T47D (cell line): Measurements from ENCODE around the gene FADS3.

Experiments used
- DNase-seq, 2 experiments: peaks; one replicate each; pipeline versions ENCODE4 v3.0.0 to v3.0.0-alpha.2; 2011 to 2012; ENCODE audit warnings: low read depth in 1 of 2, low spot score in 1 of 2
- JUND ChIP-seq: IDR thresholded peaks from 2 replicates; pipeline ENCODE4 v1.6.1; 2012; ENCODE audit warnings: low read depth
- in situ Hi-C: cut with HindIII; loops from 2 replicates; pipeline ENCODE4 v1.10.0; 2016; ENCODE audit warnings: low sequenced_read_pairs, low pct_unique_long_range_greater_than_20kb

FADS3 gene

DNA sequence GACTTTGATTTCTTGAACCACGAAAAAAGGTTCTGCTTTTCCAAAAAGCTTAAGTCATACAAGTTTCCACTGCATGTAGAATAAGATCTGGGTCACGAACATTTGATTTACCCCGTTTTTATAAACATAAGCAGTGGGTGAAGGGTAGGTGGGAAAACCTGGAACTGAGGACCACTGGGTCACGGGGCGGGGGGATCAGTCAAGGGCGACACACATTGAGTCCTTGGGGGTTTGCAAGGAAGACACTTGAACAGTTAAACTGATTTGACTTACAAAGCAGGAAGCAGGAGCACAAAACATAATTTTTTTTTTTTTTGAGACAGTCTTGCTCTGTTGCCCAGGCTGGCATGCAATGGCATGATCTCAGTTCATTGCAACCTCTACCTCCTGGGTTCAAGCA is 10.9 kb downstream of the FADS3 start:
- no peak for TF ChIP-seq JUND
- DNase-seq, result no peak
- in situ Hi-C loops, result no loop called here

DNA sequence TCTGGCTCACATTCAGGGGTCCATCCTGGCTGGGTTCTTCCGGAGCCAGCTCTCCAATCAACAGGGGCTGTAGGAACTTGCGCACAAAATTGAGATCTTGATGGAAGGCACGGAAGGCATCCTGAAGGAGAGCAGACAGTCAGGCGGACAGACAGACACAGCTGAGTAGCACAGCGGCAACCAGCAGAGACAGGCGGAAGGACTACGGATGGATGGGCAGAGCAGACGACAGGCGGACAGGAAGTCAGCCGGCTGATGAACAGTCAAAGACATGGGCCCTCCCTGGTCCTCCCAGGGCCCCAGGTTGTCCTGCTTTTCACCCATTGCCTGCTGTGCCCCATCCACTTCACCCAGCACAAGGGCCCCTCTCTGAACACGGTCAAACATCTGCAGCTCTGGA is 11.3 kb downstream of the FADS3 start:
- in situ Hi-C loops, result no loop called here
- TF ChIP-seq JUND, result no peak
- no peak for DNase-seq

DNA sequence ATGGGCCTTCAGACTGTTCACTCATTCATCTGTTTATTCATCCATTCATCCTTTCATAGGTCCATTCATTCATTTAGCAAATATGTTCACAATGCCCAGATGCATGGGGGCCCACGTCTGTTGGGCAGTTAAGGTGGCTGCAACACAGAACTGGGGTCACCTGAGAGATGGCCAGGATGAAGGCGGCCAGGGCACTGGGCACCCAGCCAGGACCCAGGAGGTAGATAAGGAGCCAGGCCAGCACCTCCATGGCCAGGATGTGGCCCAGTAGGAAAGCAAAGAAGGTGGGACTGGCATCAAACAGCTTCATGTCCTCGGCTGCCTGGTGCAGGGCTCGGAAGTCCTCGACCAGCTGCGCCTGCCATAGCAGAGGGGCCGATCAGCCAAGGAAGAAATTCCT is 12.2 kb downstream of the FADS3 start:
- TF ChIP-seq JUND, result no peak
- DNase-seq, result no peak
- in situ Hi-C loops, result no loop called here

DNA sequence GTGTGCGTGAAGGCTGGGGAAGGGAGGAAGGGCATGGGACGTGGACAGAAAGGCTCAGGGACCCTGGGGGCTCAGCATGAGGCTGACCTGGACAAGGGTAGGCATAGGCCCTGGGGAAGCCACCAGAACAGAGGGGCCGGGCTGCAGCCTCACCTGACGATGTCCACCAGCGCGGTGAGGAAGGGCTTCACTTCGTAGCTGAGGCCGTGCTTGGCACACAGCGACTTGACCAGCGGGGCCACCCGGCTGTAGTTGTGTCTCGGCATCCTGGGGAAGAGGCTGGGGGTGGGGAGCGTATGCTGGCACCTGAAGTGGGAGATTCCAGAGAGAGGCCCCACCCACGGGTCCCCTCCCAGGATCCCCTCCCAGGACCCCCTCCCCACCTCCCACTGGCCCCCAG is 15.6 kb downstream of the FADS3 start:
- in situ Hi-C loops, result no loop called here
- TF ChIP-seq JUND, result no peak

DNA sequence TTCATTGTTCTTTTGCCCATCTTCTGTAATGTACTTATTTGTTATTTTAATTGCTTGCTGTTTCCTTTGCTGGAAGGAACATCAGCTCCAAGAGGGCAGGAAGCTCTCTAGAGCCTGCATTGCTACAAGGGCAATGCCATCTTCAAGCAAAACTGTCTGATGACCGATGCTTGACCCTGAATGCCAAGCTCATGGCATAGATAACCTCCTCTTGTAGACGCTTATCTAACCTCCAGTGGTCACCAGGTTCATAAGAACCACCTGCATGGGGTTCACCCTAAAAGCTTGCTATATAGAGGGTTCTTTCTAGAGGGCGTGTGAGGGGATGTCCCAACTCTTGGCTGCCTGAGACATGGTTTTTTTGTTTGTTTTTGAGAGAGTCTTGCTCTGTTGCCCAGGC is 16.5 kb downstream of the FADS3 start:
- in situ Hi-C loops, result no loop called here
- TF ChIP-seq JUND, result no peak
- no peak for DNase-seq

More for the DNA sequence above, 15.6 kb downstream of the FADS3 start:
- DNase-seq, result no peak

DNA sequence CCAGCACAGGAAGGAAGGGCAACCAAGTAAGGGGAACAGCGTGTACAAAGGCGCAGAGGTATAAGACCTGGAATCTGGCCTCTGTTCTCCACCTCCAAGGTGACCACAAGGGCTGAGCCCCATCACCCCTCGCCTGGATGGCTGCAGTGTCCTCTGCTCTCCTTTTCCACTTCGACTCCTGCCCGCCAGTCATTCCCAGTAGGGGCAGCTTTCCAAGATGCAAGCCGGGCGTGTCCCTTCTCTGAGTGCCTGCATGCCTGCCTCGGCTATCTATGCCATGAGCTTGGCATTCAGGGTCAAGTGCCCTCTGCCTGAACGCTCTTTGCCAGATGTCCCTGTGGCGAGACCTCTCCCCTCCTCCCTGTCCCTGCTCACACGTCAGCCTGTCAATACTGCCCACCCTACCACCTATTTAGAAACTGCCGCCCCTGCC is 17.0 kb downstream of the FADS3 start:
- TF ChIP-seq JUND, result no peak

DNA sequence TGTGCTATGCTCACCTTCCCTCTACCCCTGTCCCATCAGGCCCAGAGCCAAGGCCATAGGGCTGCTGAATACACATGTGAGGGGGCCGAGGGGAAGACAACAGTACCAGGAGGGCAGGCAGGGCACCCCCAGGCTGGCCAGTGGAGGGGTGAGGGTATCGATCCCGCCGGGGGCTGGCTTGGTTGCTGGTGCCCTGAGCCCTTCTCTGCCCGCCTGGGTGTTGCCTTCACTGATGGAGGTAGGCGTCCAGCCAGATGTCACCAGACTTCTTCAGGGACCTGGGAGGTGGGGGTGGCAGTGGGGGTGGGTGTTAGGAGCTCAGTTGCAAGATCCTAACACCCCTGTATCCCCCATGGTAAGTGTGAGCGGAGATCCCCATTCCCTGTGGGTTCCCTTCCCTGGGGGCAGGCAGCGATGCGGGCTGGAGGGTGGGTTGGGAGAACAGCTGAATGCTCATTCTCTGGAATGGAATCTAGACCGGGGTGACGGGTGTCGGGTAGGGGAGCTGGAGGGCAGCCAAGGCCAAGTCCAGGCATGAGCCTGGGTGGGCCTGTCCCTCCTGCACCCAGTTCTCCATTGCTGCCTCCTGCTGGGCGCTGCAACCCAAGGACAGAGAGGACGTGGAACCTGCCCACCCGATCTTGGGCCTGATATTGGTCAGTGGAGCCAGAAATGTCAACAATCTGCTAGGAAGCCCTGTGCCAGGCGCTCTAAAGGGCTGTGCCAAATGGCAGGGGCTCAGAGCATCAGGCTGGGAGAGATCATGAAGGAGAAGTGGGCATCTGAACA is 17.6 kb downstream of the FADS3 start:
- TF ChIP-seq JUND, result no peak
- no peak for DNase-seq
- in situ Hi-C loops, result no loop called here

More for the DNA sequence above, 17.0 kb downstream of the FADS3 start:
- in situ Hi-C loops, result no loop called here
- DNase-seq, result no peak

DNA sequence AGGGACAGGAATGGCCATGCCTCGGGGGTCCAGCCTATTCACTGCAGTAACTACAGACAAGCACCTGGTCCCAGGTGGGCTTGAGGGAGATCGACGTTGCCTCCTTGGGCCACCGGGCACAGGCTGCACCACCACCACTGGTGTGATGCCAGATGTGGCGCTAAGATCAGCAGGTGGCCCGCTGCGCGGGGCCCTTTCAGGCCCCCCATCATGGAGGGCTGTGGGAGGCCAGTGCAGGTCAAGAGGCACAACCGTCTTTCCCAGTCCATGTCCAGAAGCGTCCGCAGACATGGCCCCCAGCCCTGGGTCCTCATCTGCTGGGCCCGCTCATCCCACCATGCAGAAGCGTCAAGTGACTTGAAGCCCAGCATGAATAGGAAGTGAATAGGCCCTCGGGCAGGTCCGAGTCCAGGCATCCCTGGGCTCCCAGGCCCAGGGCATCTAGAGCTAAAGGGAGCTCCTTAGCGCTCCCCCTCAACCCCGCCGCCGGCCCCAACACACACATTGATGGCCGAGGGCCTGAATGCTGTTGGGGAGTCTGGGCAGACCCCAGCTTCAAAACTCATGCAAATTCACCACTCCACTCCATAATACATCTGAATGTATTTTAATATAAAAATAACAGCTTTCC is 18.3 kb downstream of the FADS3 start:
- in situ Hi-C loops, result no loop called here
- no peak for TF ChIP-seq JUND

DNA sequence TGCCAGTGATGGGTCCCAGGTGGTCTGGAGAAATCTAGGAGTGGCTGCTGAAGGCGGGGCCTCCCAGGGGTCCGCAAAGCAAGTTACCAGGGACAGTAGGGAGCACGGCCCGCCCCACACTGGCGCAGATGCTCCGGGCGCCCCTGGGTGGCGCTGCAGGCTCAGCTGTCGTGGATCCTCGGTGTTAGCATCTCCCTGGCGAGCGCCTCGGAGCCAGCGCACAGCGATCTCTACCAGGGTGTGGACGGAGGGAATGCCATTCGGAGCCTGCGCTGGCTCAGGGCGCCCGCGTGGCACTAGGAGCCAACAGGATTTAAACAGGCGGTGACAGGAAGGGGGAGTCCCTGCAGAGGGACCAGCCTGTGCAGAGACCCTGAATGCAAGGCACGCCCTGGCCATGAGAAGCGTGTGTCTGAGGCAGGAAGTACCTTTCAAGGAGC is 20.2 kb downstream of the FADS3 start:
- in situ Hi-C loops, result no loop called here
- DNase-seq, result peak in 1 of 2 experiments; percentile 40
- no peak for TF ChIP-seq JUND

More for the DNA sequence above, 18.3 kb downstream of the FADS3 start:
- no peak for DNase-seq

DNA sequence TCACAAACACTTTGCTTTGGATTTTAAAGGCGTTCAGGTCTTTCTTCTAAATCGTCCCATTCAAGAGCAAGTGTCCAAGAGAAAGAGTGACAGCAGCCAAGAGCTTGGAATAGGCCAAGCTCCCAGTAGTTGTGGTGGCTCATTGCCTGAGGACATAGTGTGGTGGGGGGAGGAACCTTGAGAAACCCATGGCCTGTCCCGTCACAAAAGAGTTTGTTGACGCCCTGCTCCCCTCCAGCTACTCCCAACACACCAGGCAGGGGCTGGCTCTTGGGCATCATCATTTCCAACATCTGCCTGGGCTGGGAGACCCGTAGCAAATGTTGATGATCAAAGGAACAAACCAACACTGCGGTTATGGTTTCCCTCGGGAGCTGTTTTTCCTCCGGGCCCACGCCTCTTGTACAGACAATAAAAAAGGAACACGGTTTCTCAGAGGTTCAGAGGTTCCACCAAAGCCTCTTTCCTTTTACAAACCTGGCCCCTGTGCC is 20.8 kb downstream of the FADS3 start:
- DNase-seq, result no peak
- TF ChIP-seq JUND, result no peak
- in situ Hi-C loops, result no loop called here

DNA sequence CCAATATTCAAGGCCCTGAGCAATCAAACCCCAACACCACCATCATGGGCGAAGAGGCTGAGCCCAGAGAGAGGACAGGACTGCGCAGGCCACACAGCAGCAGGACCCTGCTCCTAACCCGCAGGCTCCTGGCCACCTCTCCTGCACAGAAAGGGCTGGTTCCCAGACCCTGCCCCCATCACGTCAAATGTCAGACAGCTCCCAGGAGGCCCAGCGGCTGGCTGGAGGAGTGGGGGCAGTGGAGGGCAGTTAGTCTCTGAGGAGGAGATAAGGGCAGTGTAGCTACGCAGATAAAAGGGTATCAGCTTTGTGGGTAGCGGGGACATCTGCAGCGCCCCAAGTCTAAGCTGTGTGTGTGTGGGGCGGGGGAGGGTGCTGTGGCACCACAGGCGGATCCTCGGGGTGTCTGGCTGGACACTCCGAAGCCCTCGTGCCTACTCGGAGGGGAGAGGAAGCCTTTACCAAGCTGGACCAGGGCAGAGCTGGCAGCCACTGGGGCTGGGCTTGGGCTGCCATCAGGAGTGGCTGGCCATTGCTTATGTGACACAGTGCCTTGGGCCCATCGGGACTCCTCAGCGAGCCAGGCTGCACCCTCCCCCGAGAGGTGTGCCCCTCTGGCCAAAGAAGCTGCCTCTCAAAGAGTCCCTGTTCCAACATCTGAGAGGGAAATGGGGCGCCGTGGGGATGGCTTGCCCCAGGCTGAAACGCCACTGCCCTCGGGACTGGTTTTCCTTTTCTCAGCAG is 21.5 kb downstream of the FADS3 start:
- in situ Hi-C loops, result no loop called here
- DNase-seq, result no peak
- no peak for TF ChIP-seq JUND

DNA sequence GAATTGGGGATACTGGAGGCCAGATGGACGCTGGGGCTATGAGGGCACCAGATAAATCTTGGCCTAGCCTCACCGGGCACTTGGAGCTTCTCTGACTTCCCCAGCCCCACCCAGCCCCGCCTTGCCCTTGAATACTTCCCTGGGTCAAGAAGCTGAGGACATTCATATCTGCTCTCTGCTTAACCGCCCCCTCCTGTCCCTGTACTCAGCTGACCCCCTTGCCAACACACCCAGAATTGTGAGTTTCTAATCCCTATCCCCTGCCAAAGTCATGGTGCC is 22.0 kb downstream of the FADS3 start:
- no peak for DNase-seq
- no peak for TF ChIP-seq JUND
- in situ Hi-C loops, result no loop called here

DNA sequence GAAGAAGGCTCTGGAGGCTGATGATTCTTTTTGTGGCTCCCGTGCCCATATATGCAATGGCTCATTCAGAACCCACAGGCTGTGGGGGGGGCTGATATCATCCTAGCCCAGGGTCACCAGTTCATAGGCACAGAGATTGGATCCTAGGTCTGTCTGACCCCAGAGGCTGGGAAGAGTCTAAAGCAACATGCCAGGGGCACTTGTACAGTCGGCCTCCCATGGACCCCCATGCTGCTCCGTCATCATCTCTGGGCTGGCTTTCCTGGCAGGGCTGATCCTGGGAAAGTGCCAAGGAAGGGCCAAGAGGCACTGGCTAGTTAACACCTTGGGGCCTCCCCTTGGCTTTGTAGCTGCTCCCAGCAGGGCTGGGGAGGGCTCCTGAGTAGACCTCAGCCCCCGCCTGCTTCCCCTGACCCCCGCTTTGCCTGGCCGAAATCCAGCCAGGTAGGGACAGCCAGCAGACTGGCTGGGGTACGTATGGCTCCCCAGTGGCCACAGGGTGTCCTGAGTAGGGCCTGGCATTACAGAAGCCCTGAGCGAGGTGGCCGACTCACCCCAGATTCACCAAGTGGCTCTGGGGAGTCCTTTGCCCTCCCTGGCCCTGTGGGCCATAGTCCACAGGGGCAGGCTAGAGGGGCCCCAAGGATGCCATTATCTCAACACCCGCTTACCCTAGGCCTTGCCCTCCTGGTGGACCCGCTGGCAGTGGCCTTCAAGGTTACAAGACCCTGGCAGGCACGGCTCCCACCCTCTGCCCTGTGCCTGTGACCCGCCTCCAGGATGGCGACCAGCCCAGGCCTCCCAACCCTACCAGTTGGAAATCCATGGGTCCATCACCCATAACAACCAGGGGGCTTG is 22.5 kb downstream of the FADS3 start:
- in situ Hi-C loops, result no loop called here
- no peak for TF ChIP-seq JUND
- DNase-seq, result no peak
